ENCODE data around the gene HDAC2. TPM values are rescaled to one million over a fixed set of nuclear protein-coding genes. Genes with fewer than 3 reads are reported as not detected.

HDAC2 gene
- total and polyA plus RNA-seq, 2 of the 13 experiments (the other 11 are each of a cell fraction or from before 2014, with no cell fraction given) = 99.6 to 114 TPM

DNA sequence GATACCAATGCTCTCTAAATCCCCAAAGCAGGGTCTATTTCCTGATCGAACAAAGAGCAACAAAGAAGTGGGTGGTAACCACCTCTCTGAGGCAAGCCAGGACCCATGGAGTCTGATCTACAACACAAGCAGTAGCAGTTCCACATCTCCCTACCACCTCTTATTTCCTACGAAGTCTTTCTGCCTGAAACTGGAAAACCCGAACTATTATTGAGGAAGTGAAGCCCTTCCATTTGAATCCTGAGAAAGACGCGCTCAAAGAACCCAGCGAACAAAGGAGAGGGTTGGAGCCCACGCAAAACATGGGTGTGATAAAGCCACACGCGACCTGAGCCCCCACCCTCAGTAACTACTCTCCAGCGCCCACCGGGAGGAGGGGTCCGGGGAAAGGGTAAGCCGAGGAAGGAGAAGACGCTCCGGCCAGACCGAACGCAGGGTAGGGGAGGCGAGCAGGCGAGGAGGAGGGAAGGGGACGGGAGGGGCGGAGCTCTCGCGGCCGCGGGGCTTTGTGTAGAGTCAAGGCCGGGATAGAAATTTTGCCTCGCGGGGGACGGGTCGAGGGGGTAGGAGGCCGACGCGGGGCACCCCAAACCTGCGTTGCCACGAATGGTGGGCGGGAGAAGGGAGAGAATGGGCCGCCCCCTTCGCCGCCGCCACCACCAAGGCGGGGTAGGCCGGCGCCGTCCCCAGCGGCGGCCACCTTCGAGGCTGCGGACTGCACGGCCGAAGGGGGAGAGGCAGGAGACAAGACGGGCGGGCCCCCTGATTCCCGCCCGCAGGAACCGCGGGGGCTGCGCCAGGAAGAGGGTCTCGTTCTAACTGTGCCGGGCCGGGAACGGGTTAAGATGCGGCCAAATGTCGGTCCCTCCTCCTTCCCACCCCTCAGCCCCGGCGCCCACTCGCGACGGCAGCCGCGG lies 802 bp downstream of the HDAC2 start (continued):
- TF ChIP-seq ZSCAN25 (CRISPR knock-in tag; IDR thresholded peaks at IDR 0.05) (peak; percentile 95), PRPF4 (IDR thresholded peaks at IDR 0.05; ENCODE audit: low read depth, low read length, poor library complexity, severe bottlenecking) (no peak), ZNF652 (CRISPR knock-in tag; IDR thresholded peaks at IDR 0.05; ENCODE audit: borderline replicate concordance, low read depth) (no peak), ZBTB7A (CRISPR knock-in tag; IDR thresholded peaks at IDR 0.05) (no peak), MYC (CRISPR knock-in tag; IDR thresholded peaks at IDR 0.05; ENCODE audit: borderline replicate concordance) (peak; percentile 42; the same call in 1 of the 2 replicates), ZSCAN31 (CRISPR knock-in tag; IDR thresholded peaks at IDR 0.05; ENCODE audit: low read depth) (0 out of 2 replicates have a peak, but pooled peaks have one; percentile 7), ZNF749 (CRISPR knock-in tag; IDR thresholded peaks at IDR 0.05; ENCODE audit: borderline replicate concordance) (no peak), JDP2 (CRISPR knock-in tag; IDR thresholded peaks at IDR 0.05; ENCODE audit: borderline replicate concordance) (no peak), SOX6 (IDR thresholded peaks at IDR 0.05) (no peak), SOX6 (CRISPR knock-in tag; IDR thresholded peaks at IDR 0.05) (peak; percentile 11), ZZZ3 (CRISPR knock-in tag; IDR thresholded peaks at IDR 0.05; ENCODE audit: borderline replicate concordance) (no peak)
- TF ChIP-seq, protein P1, sequence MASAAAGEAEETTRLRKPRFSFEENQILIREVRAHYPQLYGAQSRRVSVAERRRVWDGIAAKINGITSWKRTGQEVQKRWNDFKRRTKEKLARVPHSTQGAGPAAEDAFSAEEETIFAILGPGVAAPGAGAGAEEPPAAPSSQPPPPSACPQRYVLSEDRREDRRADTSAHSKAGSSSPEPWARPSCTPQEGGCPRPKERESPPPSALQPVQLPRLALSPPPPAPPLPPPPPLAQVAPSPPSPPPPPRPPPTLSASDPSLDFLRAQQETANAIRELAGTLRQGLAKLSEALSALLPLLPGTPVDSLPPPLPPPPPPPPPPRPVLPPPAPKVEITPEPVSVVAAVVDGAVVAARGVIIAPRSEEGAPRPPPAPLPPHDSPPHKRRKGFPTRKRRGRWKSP (CRISPR knock-in tag; IDR thresholded peaks at IDR 0.05) = no peak
- TF ChIP-seq, protein P2, sequence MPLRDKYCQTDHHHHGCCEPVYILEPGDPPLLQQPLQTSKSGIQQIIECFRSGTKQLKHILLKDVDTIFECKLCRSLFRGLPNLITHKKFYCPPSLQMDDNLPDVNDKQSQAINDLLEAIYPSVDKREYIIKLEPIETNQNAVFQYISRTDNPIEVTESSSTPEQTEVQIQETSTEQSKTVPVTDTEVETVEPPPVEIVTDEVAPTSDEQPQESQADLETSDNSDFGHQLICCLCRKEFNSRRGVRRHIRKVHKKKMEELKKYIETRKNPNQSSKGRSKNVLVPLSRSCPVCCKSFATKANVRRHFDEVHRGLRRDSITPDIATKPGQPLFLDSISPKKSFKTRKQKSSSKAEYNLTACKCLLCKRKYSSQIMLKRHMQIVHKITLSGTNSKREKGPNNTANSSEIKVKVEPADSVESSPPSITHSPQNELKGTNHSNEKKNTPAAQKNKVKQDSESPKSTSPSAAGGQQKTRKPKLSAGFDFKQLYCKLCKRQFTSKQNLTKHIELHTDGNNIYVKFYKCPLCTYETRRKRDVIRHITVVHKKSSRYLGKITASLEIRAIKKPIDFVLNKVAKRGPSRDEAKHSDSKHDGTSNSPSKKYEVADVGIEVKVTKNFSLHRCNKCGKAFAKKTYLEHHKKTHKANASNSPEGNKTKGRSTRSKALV (CRISPR knock-in tag; IDR thresholded peaks at IDR 0.05) = no peak
- TF ChIP-seq, protein P3, sequence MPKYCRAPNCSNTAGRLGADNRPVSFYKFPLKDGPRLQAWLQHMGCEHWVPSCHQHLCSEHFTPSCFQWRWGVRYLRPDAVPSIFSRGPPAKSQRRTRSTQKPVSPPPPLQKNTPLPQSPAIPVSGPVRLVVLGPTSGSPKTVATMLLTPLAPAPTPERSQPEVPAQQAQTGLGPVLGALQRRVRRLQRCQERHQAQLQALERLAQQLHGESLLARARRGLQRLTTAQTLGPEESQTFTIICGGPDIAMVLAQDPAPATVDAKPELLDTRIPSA (CRISPR knock-in tag; IDR thresholded peaks at IDR 0.05; ENCODE audit: borderline replicate concordance) = peak; percentile 18; the same call in 1 of the 2 replicates
- TF ChIP-seq, protein P4, sequence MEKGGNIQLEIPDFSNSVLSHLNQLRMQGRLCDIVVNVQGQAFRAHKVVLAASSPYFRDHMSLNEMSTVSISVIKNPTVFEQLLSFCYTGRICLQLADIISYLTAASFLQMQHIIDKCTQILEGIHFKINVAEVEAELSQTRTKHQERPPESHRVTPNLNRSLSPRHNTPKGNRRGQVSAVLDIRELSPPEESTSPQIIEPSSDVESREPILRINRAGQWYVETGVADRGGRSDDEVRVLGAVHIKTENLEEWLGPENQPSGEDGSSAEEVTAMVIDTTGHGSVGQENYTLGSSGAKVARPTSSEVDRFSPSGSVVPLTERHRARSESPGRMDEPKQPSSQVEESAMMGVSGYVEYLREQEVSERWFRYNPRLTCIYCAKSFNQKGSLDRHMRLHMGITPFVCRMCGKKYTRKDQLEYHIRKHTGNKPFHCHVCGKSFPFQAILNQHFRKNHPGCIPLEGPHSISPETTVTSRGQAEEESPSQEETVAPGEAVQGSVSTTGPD (CRISPR knock-in tag; IDR thresholded peaks at IDR 0.05) = no peak
- TF ChIP-seq, protein P5, sequence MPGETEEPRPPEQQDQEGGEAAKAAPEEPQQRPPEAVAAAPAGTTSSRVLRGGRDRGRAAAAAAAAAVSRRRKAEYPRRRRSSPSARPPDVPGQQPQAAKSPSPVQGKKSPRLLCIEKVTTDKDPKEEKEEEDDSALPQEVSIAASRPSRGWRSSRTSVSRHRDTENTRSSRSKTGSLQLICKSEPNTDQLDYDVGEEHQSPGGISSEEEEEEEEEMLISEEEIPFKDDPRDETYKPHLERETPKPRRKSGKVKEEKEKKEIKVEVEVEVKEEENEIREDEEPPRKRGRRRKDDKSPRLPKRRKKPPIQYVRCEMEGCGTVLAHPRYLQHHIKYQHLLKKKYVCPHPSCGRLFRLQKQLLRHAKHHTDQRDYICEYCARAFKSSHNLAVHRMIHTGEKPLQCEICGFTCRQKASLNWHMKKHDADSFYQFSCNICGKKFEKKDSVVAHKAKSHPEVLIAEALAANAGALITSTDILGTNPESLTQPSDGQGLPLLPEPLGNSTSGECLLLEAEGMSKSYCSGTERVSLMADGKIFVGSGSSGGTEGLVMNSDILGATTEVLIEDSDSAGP (CRISPR knock-in tag; IDR thresholded peaks at IDR 0.05; ENCODE audit: borderline replicate concordance) = 0 out of 2 replicates have a peak, but pooled peaks have one; percentile 28
- TF ChIP-seq, protein P6, sequence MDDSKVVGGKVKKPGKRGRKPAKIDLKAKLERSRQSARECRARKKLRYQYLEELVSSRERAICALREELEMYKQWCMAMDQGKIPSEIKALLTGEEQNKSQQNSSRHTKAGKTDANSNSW (CRISPR knock-in tag; IDR thresholded peaks at IDR 0.05; ENCODE audit: borderline replicate concordance) = no peak
